Measurements from ENCODE around the gene COL8A1.
A peak's percentile ranks its signal among the peaks of the same experiment; 100 is the strongest.

The COL8A1 gene

GRCh38 chr3:99810403-99810802, 172.0 kb downstream of the COL8A1 start:
- TF ChIP-seq CTCF (IDR thresholded peaks at IDR 0.05; ENCODE audit: low read depth, low read length) = no peak
- H3K4me3 ChIP-seq (ENCODE audit: low read depth, low read length) = no peak overlapping the region

GRCh38 chr3:99817047-99817436, 178.6 kb downstream of the COL8A1 start:
- H3K4me3 ChIP-seq (ENCODE audit: low read depth, low read length) = peak overlapping the region; percentile 79

GRCh38 chr3:99817437-99818240, 179.2 kb downstream of the COL8A1 start, which contains the start of gene CMSS1:
CMSS1 (plus strand) TSS chr3:99817862.
- H3K4me3 ChIP-seq (ENCODE audit: low read depth, low read length) = peak within 1 kb of the TSS; percentile 79
- no peak for TF ChIP-seq CTCF (IDR thresholded peaks at IDR 0.05; ENCODE audit: low read depth, low read length)

More at GRCh38 chr3:99817047-99817436, 178.6 kb downstream of the COL8A1 start:
- no peak for TF ChIP-seq CTCF (IDR thresholded peaks at IDR 0.05; ENCODE audit: low read depth, low read length)

- TF ChIP-seq CTCF (IDR thresholded peaks at IDR 0.05; ENCODE audit: low read depth, low read length) = no peak
- peak overlapping the region; percentile 79; the same call in 1 of the 2 replicates for H3K4me3 ChIP-seq (ENCODE audit: low read depth, low read length)
These were observed 180.4 kb downstream of the COL8A1 start for GRCh38 chr3:99818818-99819217.

- no peak overlapping the region for H3K4me3 ChIP-seq (ENCODE audit: low read depth, low read length)
- no peak for TF ChIP-seq CTCF (IDR thresholded peaks at IDR 0.05; ENCODE audit: low read depth, low read length)
These were observed 185.6 kb downstream of the COL8A1 start for GRCh38 chr3:99823723-99824711.

- H3K4me3 ChIP-seq (ENCODE audit: low read depth, low read length) = no peak overlapping the region
- no peak for TF ChIP-seq CTCF (IDR thresholded peaks at IDR 0.05; ENCODE audit: low read depth, low read length)
These were observed 186.7 kb downstream of the COL8A1 start for GRCh38 chr3:99825004-99825640.

All from WI38 (cell line).